LNCaP clone FGC (cell line): ENCODE results near the gene DIAPH3.

Experiments
- DNase-seq: peaks from one replicate; pipeline ENCODE4 v3.0.0-alpha.2; 2011; ENCODE audit warnings: low read depth
- H3K4me3 ChIP-seq: 2 replicates; pipeline ENCODE4 v1.5.1; 2011; ENCODE audit warnings: mild to moderate bottlenecking, low read depth, low read length, control low read depth
- CTCF ChIP-seq: IDR thresholded peaks from 2 replicates; pipeline ENCODE4 v1.5.1; 2012; ENCODE audit warnings: mild to moderate bottlenecking; ENCODE audit not compliant: control insufficient read depth, insufficient read depth; ENCODE audit errors: extremely low read depth

Gene DIAPH3

GRCh38 chr13:60080850-60081249 is 82.9 kb downstream of the DIAPH3 start:
- DNase-seq: no peak
- no peak overlapping the region for H3K4me3 ChIP-seq
- TF ChIP-seq CTCF: no peak

- no peak for DNase-seq
- H3K4me3 ChIP-seq: no peak overlapping the region
- TF ChIP-seq CTCF: no peak
These were observed 85.5 kb downstream of the DIAPH3 start for GRCh38 chr13:60078226-60078625.

DNA sequence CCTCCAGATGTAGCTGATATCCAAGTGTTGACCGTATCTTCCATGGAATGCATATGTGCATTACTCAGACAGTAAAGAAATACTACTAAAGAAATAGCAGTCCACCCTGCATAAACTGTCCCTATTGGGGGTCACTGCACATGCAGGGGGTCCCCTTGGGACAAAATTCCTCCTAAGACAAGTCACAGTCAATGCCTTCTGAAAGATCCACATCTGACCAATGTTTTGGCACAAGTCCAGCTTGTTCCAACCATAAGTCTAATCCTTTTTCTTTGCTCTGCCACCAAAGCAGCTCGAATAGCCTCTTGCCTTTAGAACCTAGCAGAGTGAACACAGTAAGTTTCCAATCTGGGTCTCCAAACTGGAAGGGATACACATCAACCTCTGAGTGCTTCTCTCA is 87.9 kb downstream of the DIAPH3 start:
- TF ChIP-seq CTCF: no peak
- H3K4me3 ChIP-seq: no peak overlapping the region
- no peak for DNase-seq

DNA sequence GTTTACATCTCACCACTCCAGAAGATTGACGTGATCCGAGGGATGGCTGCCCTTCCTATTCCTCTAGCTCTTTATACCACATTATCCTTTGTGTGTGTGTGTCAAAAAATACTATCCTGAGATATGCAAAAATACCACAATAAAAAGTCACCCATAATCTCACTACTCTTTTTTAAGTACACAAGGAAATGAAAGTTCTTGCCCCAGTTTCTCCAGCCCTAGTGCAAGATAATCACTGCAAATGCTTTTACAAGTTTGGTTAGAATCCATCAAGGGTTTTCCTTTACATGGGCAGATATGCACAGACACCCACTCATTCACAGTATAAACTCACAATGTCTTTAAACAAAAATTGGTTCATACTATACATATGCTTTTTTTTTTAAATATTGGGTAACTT is 89.3 kb downstream of the DIAPH3 start:
- H3K4me3 ChIP-seq: no peak overlapping the region
- DNase-seq: no peak
- no peak for TF ChIP-seq CTCF

DNA sequence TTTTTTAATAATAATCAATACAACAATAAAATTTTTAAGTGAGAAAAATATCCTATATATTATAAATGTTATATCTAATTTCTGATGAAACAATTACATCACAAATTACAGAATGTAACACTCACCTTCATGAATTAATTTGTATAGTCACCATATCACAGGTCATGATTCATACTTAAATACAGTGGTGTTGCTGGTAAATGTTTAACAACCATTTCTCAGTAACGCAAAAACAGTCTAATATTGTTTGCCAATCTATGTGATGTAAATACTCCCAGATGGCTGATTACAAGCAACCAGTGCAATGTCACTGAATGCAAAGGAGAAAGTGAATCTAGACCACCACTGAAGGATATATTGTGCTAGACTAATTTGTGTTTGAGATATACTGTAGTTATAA is 97.5 kb downstream of the DIAPH3 start:
- TF ChIP-seq CTCF: no peak
- H3K4me3 ChIP-seq: no peak overlapping the region
- no peak for DNase-seq

DNA sequence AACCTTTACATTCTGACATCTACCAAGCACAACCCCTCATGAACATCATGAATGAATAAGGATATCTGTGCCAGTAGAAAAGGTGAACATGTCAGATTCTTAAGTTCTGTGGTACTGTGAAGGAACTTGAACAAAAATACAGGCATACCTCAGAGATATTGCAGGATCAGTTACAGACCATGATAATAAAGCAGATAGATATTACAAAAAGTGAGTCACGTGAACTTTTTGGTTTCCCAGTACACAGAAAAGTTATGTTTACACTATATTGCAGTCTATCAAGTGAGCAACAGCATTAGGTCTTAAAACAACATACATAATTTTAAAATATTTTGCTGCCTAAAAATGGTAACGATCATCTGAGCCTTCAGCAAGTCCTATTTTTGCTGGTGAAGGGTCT is 101.2 kb downstream of the DIAPH3 start:
- no peak for TF ChIP-seq CTCF
- no peak for DNase-seq
- H3K4me3 ChIP-seq: no peak overlapping the region

DNA sequence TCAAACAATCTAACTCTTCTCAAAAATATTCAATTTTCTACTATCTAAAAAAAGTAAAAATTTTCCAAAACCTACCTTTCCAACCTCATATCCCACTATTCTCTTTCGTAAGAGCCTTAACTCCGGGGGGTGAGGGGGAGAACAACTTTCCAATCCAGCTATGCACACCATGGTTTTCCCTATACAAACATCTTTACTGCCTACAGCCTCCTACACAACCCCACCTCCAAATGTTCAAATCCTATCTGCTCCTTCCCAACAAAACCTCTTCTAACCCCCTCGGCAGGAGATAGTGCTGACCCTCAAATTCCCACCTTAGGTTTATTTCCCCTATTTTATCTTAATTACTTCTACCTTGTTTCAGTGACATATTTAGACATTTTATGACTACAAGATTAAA is 102.0 kb downstream of the DIAPH3 start:
- no peak for TF ChIP-seq CTCF
- no peak for DNase-seq

More for the DNA sequence above, 102.0 kb downstream of the DIAPH3 start:
- no peak overlapping the region for H3K4me3 ChIP-seq
